HEK293 (cell line): ENCODE data around the gene ATF5.

ENCODE experiments used
- EGR2 ChIP-seq: fragments of 450-650 bp; formaldehyde crosslinking; IDR thresholded peaks from 2 replicates; pipeline ENCODE4 v1.5.1; 2016; ENCODE audit warnings: low read depth, missing biosample characterization, missing genetic modification characterization
- GFI1B ChIP-seq: fragments of 450-650 bp; formaldehyde crosslinking; IDR thresholded peaks from 2 replicates; pipeline ENCODE4 v1.5.1; 2016; ENCODE audit warnings: missing biosample characterization, missing genetic modification characterization
- HOXA7 ChIP-seq: sonication (generic); formaldehyde crosslinking; IDR thresholded peaks from 2 replicates; pipeline ENCODE4 v1.8.1; 2022; ENCODE audit warnings: missing genetic modification reagents, borderline replicate concordance
- IKZF3 ChIP-seq: fragments of 450-650 bp; IDR thresholded peaks from 2 replicates; pipeline ENCODE4 v1.5.0; 2018; ENCODE audit warnings: missing biosample characterization, mild to moderate bottlenecking, missing genetic modification characterization, moderate library complexity
- KLF7 ChIP-seq: fragments of 450-650 bp; formaldehyde crosslinking; IDR thresholded peaks from 2 replicates; pipeline ENCODE4 v1.5.1; 2016; ENCODE audit warnings: missing biosample characterization, missing genetic modification characterization, borderline replicate concordance
- MEIS1 ChIP-seq: sonication (generic); formaldehyde crosslinking; IDR thresholded peaks from 2 replicates; pipeline ENCODE4 v1.8.1; 2022; ENCODE audit warnings: missing genetic modification reagents, mild to moderate bottlenecking, borderline replicate concordance
- MZF1 ChIP-seq: fragments of 450-650 bp; formaldehyde crosslinking; IDR thresholded peaks from 2 replicates; pipeline ENCODE4 v1.5.1; 2017; ENCODE audit warnings: missing biosample characterization, missing genetic modification characterization, borderline replicate concordance
- PBX3 ChIP-seq: sonication (generic); formaldehyde crosslinking; IDR thresholded peaks from 2 replicates; pipeline ENCODE4 v1.8.1; 2022; ENCODE audit warnings: mild to moderate bottlenecking, moderate library complexity, missing genetic modification reagents
- PRDM10 ChIP-seq: fragments of 450-650 bp; formaldehyde crosslinking; IDR thresholded peaks from 2 replicates; pipeline ENCODE4 v1.5.1; 2016; ENCODE audit warnings: missing biosample characterization, missing genetic modification characterization
- REPIN1 ChIP-seq: fragments of 450-650 bp; formaldehyde crosslinking; IDR thresholded peaks from 2 replicates; pipeline ENCODE4 v1.5.1; 2017; ENCODE audit warnings: missing biosample characterization, missing genetic modification characterization, low read depth
- SP7 ChIP-seq: fragments of 450-650 bp; formaldehyde crosslinking; IDR thresholded peaks from 2 replicates; pipeline ENCODE4 v1.5.1; 2016; ENCODE audit warnings: missing biosample characterization, missing genetic modification characterization
- ZBTB11 ChIP-seq: fragments of 450-650 bp; formaldehyde crosslinking; conservative IDR thresholded peaks from 2 replicates; pipeline ENCODE4 v1.5.1; 2016; ENCODE audit warnings: low read depth, missing biosample characterization, missing genetic modification characterization
- ZBTB6 ChIP-seq: fragments of 450-650 bp; formaldehyde crosslinking; IDR thresholded peaks from 2 replicates; pipeline ENCODE4 v1.5.1; 2017; ENCODE audit warnings: missing biosample characterization, missing genetic modification characterization
- ZFP69B ChIP-seq: fragments of 450-650 bp; formaldehyde crosslinking; IDR thresholded peaks from 2 replicates; pipeline ENCODE4 v1.5.1; 2016; ENCODE audit warnings: missing biosample characterization, missing genetic modification characterization
- ZNF146 ChIP-seq: fragments of 450-650 bp; formaldehyde crosslinking; IDR thresholded peaks from 2 replicates; pipeline ENCODE4 v1.5.1; 2016; ENCODE audit warnings: missing biosample characterization, missing genetic modification characterization
- ZNF175 ChIP-seq: fragments of 450-650 bp; formaldehyde crosslinking; IDR thresholded peaks from 2 replicates; pipeline ENCODE4 v1.5.1; 2016; ENCODE audit warnings: missing biosample characterization, missing genetic modification characterization
- ZNF19 ChIP-seq: fragments of 450-650 bp; formaldehyde crosslinking; IDR thresholded peaks from 2 replicates; pipeline ENCODE4; 2016; ENCODE audit warnings: missing biosample characterization, missing genetic modification characterization, low read depth
- ZNF2 ChIP-seq: fragments of 450-650 bp; formaldehyde crosslinking; IDR thresholded peaks from 2 replicates; pipeline ENCODE4 v1.5.1; 2016; ENCODE audit warnings: missing biosample characterization, missing genetic modification characterization
- ZNF248 ChIP-seq: fragments of 450-650 bp; formaldehyde crosslinking; IDR thresholded peaks from 2 replicates; pipeline ENCODE4 v1.5.1; 2017; ENCODE audit warnings: missing biosample characterization, missing genetic modification characterization
- ZNF26 ChIP-seq: fragments of 450-650 bp; formaldehyde crosslinking; IDR thresholded peaks from 2 replicates; pipeline ENCODE4 v1.5.1; 2016; ENCODE audit warnings: missing biosample characterization, missing genetic modification characterization
- ZNF335 ChIP-seq: fragments of 450-650 bp; formaldehyde crosslinking; conservative IDR thresholded peaks from 2 replicates; pipeline ENCODE4 v1.5.1; 2016; ENCODE audit warnings: missing biosample characterization, missing genetic modification characterization
- ZNF404 ChIP-seq: fragments of 450-650 bp; formaldehyde crosslinking; IDR thresholded peaks from 2 replicates; pipeline ENCODE4 v1.5.1; 2017; ENCODE audit warnings: missing biosample characterization, missing genetic modification characterization
- ZNF558 ChIP-seq: fragments of 450-650 bp; formaldehyde crosslinking; IDR thresholded peaks from 2 replicates; pipeline ENCODE4 v1.5.1; 2016; ENCODE audit warnings: missing biosample characterization, missing genetic modification characterization
- ZNF596 ChIP-seq: fragments of 450-650 bp; IDR thresholded peaks from 2 replicates; pipeline ENCODE4 v1.5.0; 2018; ENCODE audit warnings: missing biosample characterization, mild to moderate bottlenecking, missing genetic modification characterization, moderate library complexity
- ZNF629 ChIP-seq: fragments of 450-650 bp; formaldehyde crosslinking; IDR thresholded peaks from 2 replicates; pipeline ENCODE4 v1.5.1; 2017; ENCODE audit warnings: missing biosample characterization, missing genetic modification characterization
- ZNF792 ChIP-seq: fragments of 450-650 bp; formaldehyde crosslinking; IDR thresholded peaks from 2 replicates; pipeline ENCODE4 v1.5.1; 2016; ENCODE audit warnings: missing biosample characterization, missing genetic modification characterization
- ZSCAN23 ChIP-seq: fragments of 450-650 bp; formaldehyde crosslinking; IDR thresholded peaks from 2 replicates; pipeline ENCODE4 v1.5.1; 2016; ENCODE audit warnings: missing biosample characterization, missing genetic modification characterization
- ZSCAN4 ChIP-seq: fragments of 450-650 bp; formaldehyde crosslinking; IDR thresholded peaks from 2 replicates; pipeline ENCODE4 v1.5.1; 2017; ENCODE audit warnings: missing biosample characterization, missing genetic modification characterization

Gene ATF5

GRCh38 chr19:49929611-49930482, 842 bp downstream of the ATF5 start (continued):
- TF ChIP-seq PRDM10 (tag by site-specific recombination): peak; percentile 44; the same call in 1 of the 2 replicates
- no peak for TF ChIP-seq MZF1 (tag by site-specific recombination)
- TF ChIP-seq ZNF558: no peak
- TF ChIP-seq ZSCAN23 (tag by site-specific recombination): no peak; the same call in 1 of the 2 replicates
- TF ChIP-seq GFI1B (tag by site-specific recombination): 0 out of 2 replicates have a peak, but pooled peaks have one; percentile 1
- TF ChIP-seq ZNF19 (tag by site-specific recombination): no peak
- no peak for TF ChIP-seq REPIN1
- no peak for TF ChIP-seq ZBTB6 (tag by site-specific recombination)
- TF ChIP-seq ZNF175 (tag by site-specific recombination): no peak
- no peak for TF ChIP-seq ZNF26 (tag by site-specific recombination)
- TF ChIP-seq ZNF2: peak; percentile 69
- TF ChIP-seq HOXA7 (CRISPR knock-in tag): no peak
- peak; percentile 35 for TF ChIP-seq ZBTB11 (tag by site-specific recombination)
- TF ChIP-seq ZNF792 (tag by site-specific recombination): no peak
- TF ChIP-seq ZNF146 (tag by site-specific recombination): no peak
- peak; percentile 39; the same call in 1 of the 2 replicates for TF ChIP-seq EGR2 (tag by site-specific recombination)
- TF ChIP-seq SP7 (tag by site-specific recombination): no peak; the same call in 1 of the 2 replicates
- no peak for TF ChIP-seq ZNF248 (tag by site-specific recombination)
- TF ChIP-seq PBX3: peak; percentile 93
- TF ChIP-seq IKZF3 (tag by site-specific recombination): no peak
- TF ChIP-seq MEIS1 (CRISPR knock-in tag): no peak
- 0 out of 2 replicates have a peak, but pooled peaks have one; percentile 3 for TF ChIP-seq ZNF404 (tag by site-specific recombination)
- peak; percentile 97 for TF ChIP-seq ZNF335 (tag by site-specific recombination)
- peak; percentile 64 for TF ChIP-seq ZNF629 (tag by site-specific recombination)
- no peak; the same call in 1 of the 2 replicates for TF ChIP-seq KLF7 (tag by site-specific recombination)
- no peak for TF ChIP-seq ZFP69B
- TF ChIP-seq ZNF596 (tag by site-specific recombination): no peak
- no peak for TF ChIP-seq ZSCAN4 (tag by site-specific recombination)
